ENCODE results near the gene PTK7. TPM values are rescaled to one million over a fixed set of nuclear protein-coding genes. Genes with fewer than 3 reads are reported as not detected.

The PTK7 gene
- total and polyA plus RNA-seq, 2 of the 8 experiments (the other 6 are each of a cell fraction or from before 2014, with no cell fraction given) = 110 to 138 TPM

DNA sequence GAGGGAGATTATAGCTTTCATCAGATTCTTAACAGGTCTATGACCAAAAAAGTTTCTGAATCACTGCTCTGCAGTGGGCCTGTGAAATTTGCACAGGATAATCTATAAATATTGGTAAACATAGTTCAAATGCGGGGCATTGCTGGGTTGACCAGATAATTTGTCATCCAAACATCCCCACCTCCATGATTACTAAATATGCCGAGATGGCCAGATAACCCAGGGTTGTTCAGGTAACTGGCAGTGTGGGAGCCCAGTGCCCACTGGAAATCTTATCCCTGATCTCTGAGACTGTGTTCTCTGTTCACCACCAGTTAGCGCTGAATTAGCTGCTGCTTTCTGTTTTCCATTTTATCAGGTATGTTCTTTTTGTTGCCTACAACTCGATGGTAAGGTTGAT, 21.4 kb downstream of the PTK7 start (continued):
- TF ChIP-seq, protein P1, sequence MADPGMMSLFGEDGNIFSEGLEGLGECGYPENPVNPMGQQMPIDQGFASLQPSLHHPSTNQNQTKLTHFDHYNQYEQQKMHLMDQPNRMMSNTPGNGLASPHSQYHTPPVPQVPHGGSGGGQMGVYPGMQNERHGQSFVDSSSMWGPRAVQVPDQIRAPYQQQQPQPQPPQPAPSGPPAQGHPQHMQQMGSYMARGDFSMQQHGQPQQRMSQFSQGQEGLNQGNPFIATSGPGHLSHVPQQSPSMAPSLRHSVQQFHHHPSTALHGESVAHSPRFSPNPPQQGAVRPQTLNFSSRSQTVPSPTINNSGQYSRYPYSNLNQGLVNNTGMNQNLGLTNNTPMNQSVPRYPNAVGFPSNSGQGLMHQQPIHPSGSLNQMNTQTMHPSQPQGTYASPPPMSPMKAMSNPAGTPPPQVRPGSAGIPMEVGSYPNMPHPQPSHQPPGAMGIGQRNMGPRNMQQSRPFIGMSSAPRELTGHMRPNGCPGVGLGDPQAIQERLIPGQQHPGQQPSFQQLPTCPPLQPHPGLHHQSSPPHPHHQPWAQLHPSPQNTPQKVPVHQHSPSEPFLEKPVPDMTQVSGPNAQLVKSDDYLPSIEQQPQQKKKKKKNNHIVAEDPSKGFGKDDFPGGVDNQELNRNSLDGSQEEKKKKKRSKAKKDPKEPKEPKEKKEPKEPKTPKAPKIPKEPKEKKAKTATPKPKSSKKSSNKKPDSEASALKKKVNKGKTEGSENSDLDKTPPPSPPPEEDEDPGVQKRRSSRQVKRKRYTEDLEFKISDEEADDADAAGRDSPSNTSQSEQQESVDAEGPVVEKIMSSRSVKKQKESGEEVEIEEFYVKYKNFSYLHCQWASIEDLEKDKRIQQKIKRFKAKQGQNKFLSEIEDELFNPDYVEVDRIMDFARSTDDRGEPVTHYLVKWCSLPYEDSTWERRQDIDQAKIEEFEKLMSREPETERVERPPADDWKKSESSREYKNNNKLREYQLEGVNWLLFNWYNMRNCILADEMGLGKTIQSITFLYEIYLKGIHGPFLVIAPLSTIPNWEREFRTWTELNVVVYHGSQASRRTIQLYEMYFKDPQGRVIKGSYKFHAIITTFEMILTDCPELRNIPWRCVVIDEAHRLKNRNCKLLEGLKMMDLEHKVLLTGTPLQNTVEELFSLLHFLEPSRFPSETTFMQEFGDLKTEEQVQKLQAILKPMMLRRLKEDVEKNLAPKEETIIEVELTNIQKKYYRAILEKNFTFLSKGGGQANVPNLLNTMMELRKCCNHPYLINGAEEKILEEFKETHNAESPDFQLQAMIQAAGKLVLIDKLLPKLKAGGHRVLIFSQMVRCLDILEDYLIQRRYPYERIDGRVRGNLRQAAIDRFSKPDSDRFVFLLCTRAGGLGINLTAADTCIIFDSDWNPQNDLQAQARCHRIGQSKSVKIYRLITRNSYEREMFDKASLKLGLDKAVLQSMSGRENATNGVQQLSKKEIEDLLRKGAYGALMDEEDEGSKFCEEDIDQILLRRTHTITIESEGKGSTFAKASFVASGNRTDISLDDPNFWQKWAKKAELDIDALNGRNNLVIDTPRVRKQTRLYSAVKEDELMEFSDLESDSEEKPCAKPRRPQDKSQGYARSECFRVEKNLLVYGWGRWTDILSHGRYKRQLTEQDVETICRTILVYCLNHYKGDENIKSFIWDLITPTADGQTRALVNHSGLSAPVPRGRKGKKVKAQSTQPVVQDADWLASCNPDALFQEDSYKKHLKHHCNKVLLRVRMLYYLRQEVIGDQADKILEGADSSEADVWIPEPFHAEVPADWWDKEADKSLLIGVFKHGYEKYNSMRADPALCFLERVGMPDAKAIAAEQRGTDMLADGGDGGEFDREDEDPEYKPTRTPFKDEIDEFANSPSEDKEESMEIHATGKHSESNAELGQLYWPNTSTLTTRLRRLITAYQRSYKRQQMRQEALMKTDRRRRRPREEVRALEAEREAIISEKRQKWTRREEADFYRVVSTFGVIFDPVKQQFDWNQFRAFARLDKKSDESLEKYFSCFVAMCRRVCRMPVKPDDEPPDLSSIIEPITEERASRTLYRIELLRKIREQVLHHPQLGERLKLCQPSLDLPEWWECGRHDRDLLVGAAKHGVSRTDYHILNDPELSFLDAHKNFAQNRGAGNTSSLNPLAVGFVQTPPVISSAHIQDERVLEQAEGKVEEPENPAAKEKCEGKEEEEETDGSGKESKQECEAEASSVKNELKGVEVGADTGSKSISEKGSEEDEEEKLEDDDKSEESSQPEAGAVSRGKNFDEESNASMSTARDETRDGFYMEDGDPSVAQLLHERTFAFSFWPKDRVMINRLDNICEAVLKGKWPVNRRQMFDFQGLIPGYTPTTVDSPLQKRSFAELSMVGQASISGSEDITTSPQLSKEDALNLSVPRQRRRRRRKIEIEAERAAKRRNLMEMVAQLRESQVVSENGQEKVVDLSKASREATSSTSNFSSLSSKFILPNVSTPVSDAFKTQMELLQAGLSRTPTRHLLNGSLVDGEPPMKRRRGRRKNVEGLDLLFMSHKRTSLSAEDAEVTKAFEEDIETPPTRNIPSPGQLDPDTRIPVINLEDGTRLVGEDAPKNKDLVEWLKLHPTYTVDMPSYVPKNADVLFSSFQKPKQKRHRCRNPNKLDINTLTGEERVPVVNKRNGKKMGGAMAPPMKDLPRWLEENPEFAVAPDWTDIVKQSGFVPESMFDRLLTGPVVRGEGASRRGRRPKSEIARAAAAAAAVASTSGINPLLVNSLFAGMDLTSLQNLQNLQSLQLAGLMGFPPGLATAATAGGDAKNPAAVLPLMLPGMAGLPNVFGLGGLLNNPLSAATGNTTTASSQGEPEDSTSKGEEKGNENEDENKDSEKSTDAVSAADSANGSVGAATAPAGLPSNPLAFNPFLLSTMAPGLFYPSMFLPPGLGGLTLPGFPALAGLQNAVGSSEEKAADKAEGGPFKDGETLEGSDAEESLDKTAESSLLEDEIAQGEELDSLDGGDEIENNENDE (IDR thresholded peaks at IDR 0.05; ENCODE audit: insufficient replicate concordance, low read length) = no peak
